GM10266 (cell line): ENCODE data around the gene EPHB6.

Experiments
- DNase-seq: peaks from one replicate; pipeline ENCODE4 v3.0.0; 2012; ENCODE audit errors: extremely low spot score
- CTCF ChIP-seq: IDR thresholded peaks from 2 replicates; pipeline ENCODE4 v1.5.1; 2012; ENCODE audit warnings: mild to moderate bottlenecking, low read depth; ENCODE audit not compliant: control insufficient read depth, insufficient read depth; ENCODE audit errors: missing control alignments

Gene EPHB6

DNA sequence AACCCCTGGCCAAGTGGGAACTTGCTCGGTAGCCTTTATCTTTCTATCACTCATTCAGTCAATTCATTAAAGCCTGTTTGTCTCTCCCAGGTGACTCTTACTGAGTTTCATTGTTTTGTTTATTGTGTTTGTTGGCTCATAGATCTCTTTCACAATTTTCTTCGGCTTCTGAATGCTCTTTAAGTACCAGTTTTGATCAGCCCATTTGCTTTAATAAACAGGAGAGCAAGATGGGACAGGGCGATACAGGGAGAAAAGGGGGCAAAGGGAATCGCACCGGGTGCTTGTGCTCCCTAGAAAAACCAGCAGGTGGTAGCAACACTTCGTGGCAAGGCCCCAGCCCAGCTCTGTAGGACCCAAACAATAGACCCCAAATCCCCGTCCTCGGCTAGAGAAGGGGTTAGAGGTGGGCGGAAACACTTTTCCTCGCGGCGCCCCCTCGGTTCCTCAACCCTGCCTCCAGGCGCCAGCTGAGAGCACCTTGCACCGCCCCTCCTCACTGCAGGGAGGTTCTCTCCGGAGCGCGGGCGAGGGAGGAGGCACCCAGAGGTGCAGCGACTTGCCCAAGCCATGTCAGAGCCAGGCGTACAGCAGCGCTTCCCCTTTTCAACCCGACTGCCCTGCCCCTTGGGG lies 1.0 kb upstream of the EPHB6 start:
- DNase-seq, result peak; percentile 86
- TF ChIP-seq CTCF, result peak; percentile 69

DNA sequence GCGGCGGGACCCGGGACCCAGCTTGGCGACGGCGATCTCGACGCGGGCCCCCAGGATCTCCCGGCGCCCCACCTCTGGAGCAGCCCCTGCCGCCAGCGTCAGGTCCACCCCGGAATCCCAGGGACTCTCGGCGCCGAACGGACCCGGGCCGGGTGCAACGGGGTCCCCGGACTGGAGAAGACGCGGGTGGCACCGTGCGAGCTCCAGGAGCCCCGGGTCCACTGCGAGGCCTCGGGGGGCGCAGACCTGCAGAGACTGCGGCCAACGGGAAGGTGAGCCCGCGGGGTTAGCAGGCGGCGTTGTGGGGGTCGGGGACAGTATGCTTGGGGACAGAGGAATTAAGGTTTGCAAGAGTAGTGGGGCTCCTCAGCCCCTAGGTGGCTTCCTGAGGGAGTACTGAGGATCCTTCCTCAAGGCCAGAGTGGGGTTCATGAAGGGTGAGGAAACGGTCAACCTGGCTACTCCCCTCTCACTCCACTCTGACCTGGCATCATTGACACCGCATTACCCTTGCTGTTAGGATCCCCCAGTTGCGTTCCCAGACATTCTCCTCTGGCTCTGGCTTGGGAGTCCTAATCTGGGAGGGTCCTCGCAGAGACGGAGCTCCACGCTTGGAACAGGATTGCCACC lies 353 bp downstream of the EPHB6 start:
- no peak for TF ChIP-seq CTCF
- DNase-seq, result no peak

DNA sequence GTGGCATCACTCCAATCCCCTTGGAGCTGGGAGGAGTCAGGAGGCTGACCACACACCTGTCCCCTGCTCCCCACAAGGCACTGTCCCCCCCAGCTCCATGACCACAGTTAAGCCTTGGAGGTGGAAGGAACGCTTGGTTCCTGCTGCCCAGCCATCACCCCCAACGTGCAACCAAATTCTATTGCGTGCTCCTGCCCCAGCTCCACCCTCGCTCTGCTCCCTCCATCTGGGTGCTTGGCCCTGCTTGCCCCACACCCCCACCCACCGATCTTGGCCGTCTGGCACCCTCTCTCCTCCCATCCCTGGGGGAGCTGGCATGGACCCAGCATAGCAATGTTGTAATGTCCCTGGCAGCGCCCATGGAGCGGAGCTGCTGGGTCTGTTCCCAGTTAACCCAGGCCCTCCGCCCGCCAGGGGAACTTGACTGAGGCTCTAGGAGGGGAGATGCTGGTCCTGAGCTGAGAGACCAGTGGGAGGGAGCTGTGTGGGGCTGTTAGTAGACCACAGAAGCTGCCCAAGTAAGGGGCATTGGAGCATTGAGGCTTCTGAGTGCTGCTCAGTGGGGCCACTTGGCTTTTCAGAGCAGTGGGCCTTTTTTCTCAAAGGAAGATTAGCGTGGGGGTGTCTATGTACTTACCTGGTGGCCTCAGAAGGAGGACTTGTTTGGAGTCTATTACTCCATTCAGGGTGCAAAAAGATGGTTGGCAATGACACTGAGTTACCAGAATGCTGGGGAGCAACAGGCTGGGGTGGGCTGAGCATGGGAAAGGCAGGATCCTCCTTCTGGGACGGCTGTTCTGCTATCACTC lies 1.1 kb downstream of the EPHB6 start:
- no peak for TF ChIP-seq CTCF
- no peak for DNase-seq

DNA sequence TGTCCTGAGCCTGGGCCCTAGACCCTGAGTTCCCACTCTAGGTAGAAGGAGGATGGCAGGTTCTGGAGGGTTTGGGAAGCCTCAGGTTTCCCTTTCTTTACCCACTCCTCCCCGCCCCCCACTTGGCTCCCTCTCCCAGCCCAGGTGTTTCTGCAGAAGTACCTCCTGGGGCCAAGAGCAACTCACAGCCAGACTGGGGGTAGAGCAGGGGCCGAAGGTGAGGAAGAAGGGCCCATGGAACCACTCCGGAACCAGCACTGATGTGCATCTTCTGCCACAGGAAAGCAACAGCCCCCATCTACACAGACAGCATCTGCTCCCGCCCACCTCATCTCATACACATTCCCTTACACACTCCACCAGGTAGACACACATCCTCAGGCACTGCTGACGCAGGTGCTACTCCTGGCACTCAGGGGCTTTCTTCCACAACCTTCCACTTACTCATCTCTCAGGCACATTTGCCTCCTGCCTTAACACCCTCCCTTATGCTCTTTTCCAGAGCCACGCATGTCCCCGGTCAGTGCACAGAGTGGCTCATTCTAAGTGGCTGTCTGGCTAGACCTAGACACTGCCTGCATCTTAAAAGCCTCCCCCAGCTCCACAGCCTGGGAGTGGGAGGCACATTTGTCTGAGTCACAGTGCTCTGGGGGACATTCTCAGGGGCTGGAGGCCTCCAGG lies 1.8 kb downstream of the EPHB6 start:
- no peak for TF ChIP-seq CTCF
- DNase-seq, result no peak

DNA sequence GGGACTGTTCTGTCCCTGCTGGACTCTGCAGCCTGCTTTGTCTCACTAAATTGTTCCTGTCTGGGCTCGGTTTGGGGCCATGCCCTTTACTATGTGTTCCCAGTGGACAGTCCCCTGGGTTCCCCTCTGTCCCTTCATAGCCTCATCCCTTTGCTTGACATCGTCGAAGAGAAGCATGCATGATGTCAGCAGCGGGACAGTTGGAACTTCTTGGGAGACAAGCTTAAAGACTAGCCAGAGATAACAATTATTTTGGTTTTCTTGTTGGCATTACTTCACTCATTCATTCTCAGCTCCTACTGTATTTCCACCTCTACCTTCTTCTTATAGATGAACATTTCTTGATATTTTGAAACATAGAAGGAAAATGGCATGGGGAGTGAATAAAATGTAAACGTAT lies 2.7 kb downstream of the EPHB6 start:
- TF ChIP-seq CTCF, result no peak
- no peak for DNase-seq

DNA sequence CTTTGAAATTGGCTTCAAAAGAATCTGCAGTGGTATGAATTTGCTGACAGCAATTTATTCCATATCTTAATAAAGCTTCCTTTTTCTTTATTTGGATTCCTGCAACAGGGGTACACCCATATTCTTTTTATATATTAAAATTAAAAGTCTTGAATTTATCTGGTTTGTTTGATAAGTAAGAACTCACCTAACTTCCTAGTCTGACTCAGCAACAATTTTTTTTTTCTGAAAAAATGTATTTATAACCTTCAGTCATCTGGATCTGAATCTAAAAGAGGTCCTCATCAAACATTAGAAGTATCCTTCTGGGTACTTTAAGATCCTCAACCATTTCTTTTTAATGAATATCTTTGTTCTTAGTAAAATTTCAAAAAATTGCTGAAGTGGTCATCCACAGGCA lies 4.5 kb downstream of the EPHB6 start:
- DNase-seq, result no peak
- no peak for TF ChIP-seq CTCF
